T1000 (cell line): ENCODE measurements around the gene PMPCA.

Experiments used
- DNase-seq: peaks from one replicate; lab custom pipeline; 2025; ENCODE audit warnings: mixed read lengths; lab: John Stamatoyannopoulos, UW

PMPCA gene

DNA sequence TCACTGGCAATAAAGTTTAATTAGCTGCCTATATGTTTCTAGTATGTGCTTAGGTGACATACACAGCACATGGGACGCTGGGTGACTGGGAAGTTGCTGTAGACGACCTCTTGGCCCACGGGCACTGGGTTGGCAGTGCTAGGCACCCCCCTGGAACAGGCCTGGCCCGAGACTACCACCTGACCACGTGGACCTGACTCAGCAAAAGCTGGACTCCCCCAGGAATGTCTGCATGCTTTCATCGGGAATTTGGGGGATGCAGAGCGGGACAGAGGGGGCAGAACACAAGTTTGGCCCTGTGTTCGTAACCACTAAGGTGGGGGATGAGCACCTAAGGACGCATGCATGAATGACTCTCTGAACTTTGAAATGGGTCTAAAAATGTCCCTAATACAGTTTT, 45.8 kb downstream of the PMPCA start:
- DNase-seq = no peak

DNA sequence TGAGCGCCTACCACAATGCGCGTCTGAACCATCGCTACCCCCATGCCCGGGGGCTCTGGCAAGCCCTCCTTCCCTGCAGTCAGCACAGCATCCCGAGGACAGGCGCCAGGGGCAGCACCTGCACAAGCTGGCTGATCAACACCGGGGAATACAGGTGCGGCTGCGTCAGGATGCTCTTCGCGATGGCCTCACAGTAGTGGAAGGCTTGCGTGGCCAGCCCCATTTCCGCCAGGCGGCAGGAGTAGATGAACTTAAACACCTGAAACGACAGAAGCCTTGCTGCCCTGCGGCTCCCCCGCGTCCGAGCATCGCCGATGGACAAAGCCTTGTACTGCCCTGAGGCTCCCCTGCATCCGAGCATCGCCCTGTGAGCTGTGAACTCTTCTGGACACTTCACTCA, 46.9 kb downstream of the PMPCA start:
- no peak for DNase-seq

DNA sequence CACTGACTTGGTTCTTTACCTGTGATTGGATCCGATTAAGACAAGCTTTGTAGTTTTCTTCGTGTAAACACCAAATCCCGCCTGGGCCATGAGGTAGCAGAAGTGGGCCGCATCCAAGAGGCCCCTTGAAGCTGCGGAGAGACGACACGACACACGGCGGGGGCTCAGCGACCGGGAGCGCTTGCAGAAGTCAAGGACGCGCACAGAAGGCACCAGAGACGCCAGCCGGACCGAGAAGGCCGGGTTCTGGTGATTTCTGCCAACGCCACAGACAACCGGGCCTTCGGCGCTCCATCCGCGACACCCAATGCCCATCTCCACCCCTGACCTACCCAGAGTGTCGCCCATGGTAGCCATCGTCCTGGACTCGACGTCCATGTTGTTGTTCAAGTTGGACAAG, 49.0 kb downstream of the PMPCA start:
- no peak for DNase-seq

DNA sequence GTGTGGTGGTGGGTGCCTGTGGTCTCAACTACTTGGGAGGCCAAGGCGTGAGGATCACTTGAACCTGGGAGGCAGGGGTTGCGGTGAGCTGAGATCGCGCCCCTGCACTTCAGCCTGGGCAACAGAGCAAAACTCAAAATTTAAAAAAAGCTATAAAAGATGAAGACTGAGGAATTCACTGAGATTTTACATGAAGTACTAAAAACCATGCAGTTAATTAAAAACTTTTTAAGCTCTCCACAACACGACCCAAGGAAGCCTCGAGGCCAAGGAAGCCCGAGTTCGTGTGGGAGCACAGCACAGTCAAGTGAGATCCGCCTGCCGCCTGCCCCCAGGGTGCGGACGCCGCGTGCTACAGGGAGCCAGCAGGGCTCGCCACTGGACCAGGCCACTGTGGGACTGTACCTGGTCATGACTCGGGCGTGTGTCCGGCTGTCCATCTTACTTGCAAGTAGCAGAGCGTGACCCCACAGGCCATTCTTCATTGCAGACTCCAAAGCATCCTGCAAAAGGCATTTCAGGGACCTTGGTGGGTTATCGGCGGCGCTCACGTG, 50.4 kb downstream of the PMPCA start:
- no peak for DNase-seq

- DNase-seq = no peak
These were observed 52.2 kb downstream of the PMPCA start for GRCh38 chr9:136462664-136463063.

- no peak for DNase-seq
These were observed 53.1 kb downstream of the PMPCA start for GRCh38 chr9:136463578-136463977.

GRCh38 chr9:136464241-136464640, 53.8 kb downstream of the PMPCA start:
- DNase-seq = no peak

GRCh38 chr9:136465500-136466154, 55.2 kb downstream of the PMPCA start:
- no peak for DNase-seq

GRCh38 chr9:136466155-136466541, 55.7 kb downstream of the PMPCA start:
- DNase-seq = no peak

DNA sequence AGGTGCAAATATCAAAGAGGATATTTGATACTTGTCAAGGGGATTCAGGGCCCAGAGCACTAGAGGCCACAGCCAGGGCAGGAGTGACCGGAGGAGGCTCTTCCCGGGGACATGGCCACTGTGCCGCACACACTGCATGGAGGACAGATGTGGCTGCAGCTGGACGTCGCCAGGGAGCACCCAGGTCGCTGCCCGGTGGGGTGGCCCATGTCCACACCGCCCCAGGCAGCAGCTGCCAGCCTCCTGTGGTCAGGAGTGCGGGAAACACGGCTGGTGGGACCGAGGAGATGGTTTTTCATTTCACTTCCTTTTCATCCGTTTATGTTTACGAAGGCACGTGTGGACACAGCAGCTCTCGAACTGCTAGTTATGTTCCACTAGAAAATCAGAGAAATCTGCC, 57.3 kb downstream of the PMPCA start:
- DNase-seq = no peak

DNA sequence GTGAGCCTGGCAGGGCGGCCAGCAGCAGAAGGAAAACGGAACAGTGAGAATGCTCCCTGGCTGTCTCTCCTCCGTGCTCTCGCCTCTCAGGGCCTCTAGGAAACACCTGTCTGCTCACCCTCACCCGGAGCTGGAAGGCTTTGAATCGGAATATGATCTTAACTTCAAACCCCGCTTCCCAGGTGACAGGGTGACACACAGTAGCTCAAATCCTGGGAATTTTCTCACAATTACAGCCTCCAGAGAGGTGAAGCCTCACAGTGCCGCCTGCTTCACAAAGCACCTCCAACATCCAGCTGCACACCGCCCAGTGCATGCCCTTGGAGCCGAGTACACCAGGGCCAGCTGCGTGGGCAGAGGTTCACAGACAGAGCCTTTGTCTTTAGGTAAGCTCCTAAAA, 59.9 kb downstream of the PMPCA start:
- DNase-seq = no peak

DNA sequence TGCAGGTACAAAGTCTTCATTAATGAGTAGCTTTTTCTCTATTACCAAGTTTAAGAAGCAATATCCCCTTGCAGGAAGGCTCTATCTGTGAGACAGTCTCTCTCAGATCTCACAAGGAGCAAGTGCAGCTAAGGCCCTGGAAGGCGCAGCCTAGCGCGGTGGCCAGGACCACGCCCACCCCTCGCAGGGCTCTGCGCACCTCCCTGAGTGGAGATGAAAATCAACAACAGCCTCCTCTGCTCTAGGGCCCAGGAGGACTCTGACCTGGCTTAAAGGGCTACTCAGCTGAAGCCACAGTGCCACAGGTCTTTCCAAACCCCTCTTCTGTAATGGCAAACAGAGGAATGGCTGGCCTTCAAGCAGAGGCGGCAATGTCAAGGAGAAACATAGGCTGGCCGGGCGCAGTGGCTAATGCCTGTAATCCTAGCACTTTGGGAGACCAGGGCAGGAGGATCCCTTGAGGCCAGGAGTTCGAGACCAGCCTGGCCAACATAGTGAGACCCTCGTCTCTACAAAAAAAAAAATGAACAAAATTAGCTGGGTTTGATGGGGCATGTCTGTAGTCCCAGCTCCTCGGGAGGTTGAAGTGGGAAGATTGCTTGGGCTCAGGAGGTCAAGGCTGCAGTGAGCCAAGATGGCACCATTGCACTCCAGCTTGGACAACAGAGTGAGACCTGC, 60.5 kb downstream of the PMPCA start:
- no peak for DNase-seq

GRCh38 chr9:136471802-136472487, 61.5 kb downstream of the PMPCA start:
- no peak for DNase-seq

DNA sequence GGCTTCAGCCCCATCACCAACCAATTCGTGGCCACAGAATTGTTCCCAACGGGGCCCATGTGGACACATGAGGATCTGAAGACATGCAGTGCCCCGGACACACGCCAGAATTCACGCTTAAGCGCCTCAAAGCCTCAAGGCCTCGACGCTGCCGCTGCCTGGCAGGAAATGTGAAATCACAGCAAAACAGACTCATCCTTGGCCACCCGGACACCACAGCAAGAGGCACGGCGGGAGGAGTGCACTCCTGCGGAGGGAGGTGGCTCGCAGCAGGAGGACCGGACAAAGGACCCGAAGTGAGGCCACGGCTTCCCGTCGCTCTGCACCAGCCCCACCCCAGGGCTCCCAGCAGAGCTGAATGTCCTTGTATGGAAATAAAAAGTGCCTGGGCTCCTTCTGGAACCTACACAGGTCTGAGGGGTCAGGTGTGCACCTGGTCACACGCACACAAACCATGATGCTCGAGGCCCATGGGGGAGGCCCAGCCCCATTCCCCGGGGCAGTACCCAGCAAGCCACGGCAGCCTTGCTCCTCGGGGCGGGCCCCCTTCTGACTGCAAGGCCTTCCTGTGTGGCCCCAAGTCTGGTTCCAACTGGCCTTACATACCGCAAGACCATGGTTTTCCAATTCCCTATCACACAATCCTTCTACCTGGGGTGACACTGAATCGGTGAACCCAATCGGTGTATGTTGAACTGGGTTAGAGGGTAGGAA, 62.3 kb downstream of the PMPCA start:
- no peak for DNase-seq

GRCh38 chr9:136473354-136473721, 62.9 kb downstream of the PMPCA start:
- DNase-seq = no peak
